Stomach (tissue), 9 donors: ENCODE data around the gene NEUROG1. TPM values are rescaled to one million over a fixed set of nuclear protein-coding genes. Genes with fewer than 3 reads are reported as not detected.

Experiments used
- DNase-seq, 2 donors: peaks; one replicate each; pipeline versions ENCODE4 v3.0.0 to v3.0.0-alpha.2; 2013 to 2019
- H3K27ac ChIP-seq, 5 donors: fragments of 200-600 bp in 4 of 5; sonication (generic) in 4 of 5; one replicate each; pipeline ENCODE4 v1.5.1; 2013 to 2019; ENCODE audit warnings: mild to moderate bottlenecking in 1 of 5, moderate library complexity in 1 of 5
- H3K27me3 ChIP-seq, 3 donors: fragments of 200-600 bp; sonication (generic); one replicate each; pipeline ENCODE4 v1.5.1; 2017 to 2019; ENCODE audit warnings: mixed run types in 1 of 3
- H3K36me3 ChIP-seq, 4 donors: fragments of 200-600 bp; sonication (generic); 1 replicate in 3 of 4; 2 replicates in 1 of 4; pipeline ENCODE4 v1.5.1; 2016 to 2019
- H3K4me1 ChIP-seq, 4 donors: fragments of 200-600 bp; sonication (generic); one replicate each; pipeline ENCODE4 v1.5.1; 2016 to 2019
- H3K4me3 ChIP-seq, 4 donors: fragments of 200-600 bp; sonication (generic) in 3 of 4; one replicate each; pipeline ENCODE4 v1.5.1; 2016 to 2019; ENCODE audit warnings: mild to moderate bottlenecking in 1 of 4
- H3K9me3 ChIP-seq, 4 donors: fragments of 200-600 bp; sonication (generic); one replicate each; pipeline ENCODE4 v1.5.1; 2016 to 2019
- CTCF ChIP-seq, 7 experiments: fragments of 450-650 bp in 4 of 7; fragments of 200-600 bp in 3 of 7; sonication (generic) in 3 of 7; IDR thresholded peaks; one replicate each; pipeline ENCODE4 v1.5.1; 2016 to 2019; ENCODE audit warnings: antibody characterized with exemption in 7 of 7, control low read depth in 2 of 7, mild to moderate bottlenecking in 1 of 7
- EP300 ChIP-seq: sonication (generic); formaldehyde crosslinking; IDR thresholded peaks from one replicate; pipeline ENCODE4 v1.6.1; 2017; ENCODE audit warnings: antibody characterized with exemption
- POLR2A ChIP-seq, 4 donors: fragments of 450-650 bp; IDR thresholded peaks; one replicate each; pipeline ENCODE4 v1.6.1; 2016; ENCODE audit warnings: antibody characterized with exemption in 4 of 4, control low read depth in 2 of 4, mild to moderate bottlenecking in 1 of 4, moderate library complexity in 1 of 4
- POLR2AphosphoS5 ChIP-seq, 3 donors: sonication (generic); formaldehyde crosslinking; IDR thresholded peaks; one replicate each; pipeline ENCODE4 v1.6.1; 2016; ENCODE audit warnings: antibody characterized with exemption in 3 of 3
- WGBS, 5 donors: extraction: QIAGEN DNeasy Blood & Tissue Kit in 3 of 5; methylation state at CpG; one replicate each; pipeline versions ENCODE4 v1.1.5 to v1.1.7; 2013 to 2018; 5-methylcytosine and 5-hydroxymethylcytosine counted together
- intact Hi-C: fragments of 100-400 bp; cut with DNase I; formaldehyde crosslinking; loops from one replicate; pipeline ENCODE4 v1.15.1; 2023; ENCODE audit warnings: low total_unique reads
- polyA plus RNA-seq, 3 donors: library from polyadenylated mRNA; stranded (reverse); fragments of 200-250 nt; gene quantifications; one replicate each; pipeline ENCODE4 v1.2.3, GENCODE V29; 2013
- total RNA-seq, 5 donors: library from RNA; depleted of rRNA; stranded (reverse); fragments of >200 nt; gene quantifications; one replicate each; pipeline versions ENCODE4 v1.1.0 to v1.2.3, GENCODE V29; 2014 to 2016
- donor health status: healthy with polysubstance abuse.
- donor health status: Bipolar disorder and iron deficiency.
- donor health status: healthy.

Gene NEUROG1
- total and polyA plus RNA-seq, 8 donors = not detected

GRCh38 chr5:135547590-135548254 lies 12.0 kb upstream of the NEUROG1 start:
- Histone ChIP-seq H3K36me3 (no peaks in the 10 kb centered on the region), H3K4me3 (no peak overlapping the region), H3K9me3 (no peaks in the 10 kb centered on the region), H3K27ac (no peak overlapping the region), H3K4me1 (peaks cover 16 to 21% (median 17%) of the 10 kb centered on the region in 4 donors), H3K27me3 (peaks cover 4 to 91% (median 44%) of the 10 kb centered on the region in 3 donors)
- DNase-seq = no peak
- TF ChIP-seq CTCF (IDR thresholded peaks at IDR 0.05) (no peak), EP300 (no peak), POLR2A (IDR thresholded peaks at IDR 0.05) (no peak), POLR2AphosphoS5 (IDR thresholded peaks at IDR 0.05) (no peak)
- WGBS, 5 donors = 47 to 56% (median 52%) methylated on average over 7 to 8 of the region's 8 CpGs
- intact Hi-C loops = no loop called here

- peaks cover 4 to 92% (median 50%) of the 10 kb centered on the region in 3 donors for H3K27me3 ChIP-seq
- H3K4me3 ChIP-seq = no peak overlapping the region
- H3K36me3 ChIP-seq = no peaks in the 10 kb centered on the region
- intact Hi-C loops = no loop called here
- no peak for DNase-seq
- peaks cover 16 to 21% (median 17%) of the 10 kb centered on the region in 4 donors for H3K4me1 ChIP-seq
- H3K9me3 ChIP-seq = no peaks in the 10 kb centered on the region
- WGBS, 5 donors = 38 to 59% (median 51%) methylated on average over 4 of the region's 4 CpGs
- TF ChIP-seq EP300 = no peak
- TF ChIP-seq POLR2AphosphoS5 (IDR thresholded peaks at IDR 0.05) = no peak
- TF ChIP-seq POLR2A (IDR thresholded peaks at IDR 0.05) = no peak
- TF ChIP-seq CTCF (IDR thresholded peaks at IDR 0.05) = no peak
- H3K27ac ChIP-seq = no peak overlapping the region
Measured at GRCh38 chr5:135546912-135547311, 11.1 kb upstream of the NEUROG1 start.

DNA sequence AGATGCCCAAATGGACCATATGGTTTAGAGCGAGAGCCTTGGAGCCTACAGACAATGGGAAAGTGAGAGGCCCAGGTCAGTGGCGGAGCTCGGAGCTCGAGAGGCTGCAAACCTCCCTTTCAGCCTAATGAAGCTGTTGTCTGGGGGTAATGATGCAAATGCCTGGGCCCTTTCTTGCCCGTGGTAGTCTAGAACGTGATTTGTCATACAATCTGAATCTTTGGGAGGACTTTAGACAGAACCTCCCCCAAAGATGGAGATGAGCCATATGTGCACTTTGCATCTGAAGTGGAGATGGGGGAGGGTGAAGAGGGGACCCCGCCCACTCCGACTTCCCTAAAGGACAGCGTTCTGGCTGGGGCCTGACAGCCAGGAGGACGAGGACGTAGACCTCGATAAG lies 10.3 kb upstream of the NEUROG1 start:
- TF ChIP-seq EP300 = no peak
- no peak for TF ChIP-seq POLR2AphosphoS5 (IDR thresholded peaks at IDR 0.05)
- no peak for TF ChIP-seq CTCF (IDR thresholded peaks at IDR 0.05)
- no peak for TF ChIP-seq POLR2A (IDR thresholded peaks at IDR 0.05)
- WGBS, 5 donors = 54 to 75% (median 66%) methylated on average over 12 of the region's 12 CpGs
- H3K9me3 ChIP-seq = no peaks in the 10 kb centered on the region
- H3K27ac ChIP-seq = no peak overlapping the region
- intact Hi-C loops = no loop called here
- no peaks in the 10 kb centered on the region for H3K36me3 ChIP-seq
- no peak for DNase-seq
- H3K27me3 ChIP-seq = peaks cover 4 to 99% (median 53%) of the 10 kb centered on the region in 3 donors
- no peak overlapping the region for H3K4me3 ChIP-seq
- H3K4me1 ChIP-seq = peaks cover 16 to 21% (median 17%) of the 10 kb centered on the region in 4 donors

DNA sequence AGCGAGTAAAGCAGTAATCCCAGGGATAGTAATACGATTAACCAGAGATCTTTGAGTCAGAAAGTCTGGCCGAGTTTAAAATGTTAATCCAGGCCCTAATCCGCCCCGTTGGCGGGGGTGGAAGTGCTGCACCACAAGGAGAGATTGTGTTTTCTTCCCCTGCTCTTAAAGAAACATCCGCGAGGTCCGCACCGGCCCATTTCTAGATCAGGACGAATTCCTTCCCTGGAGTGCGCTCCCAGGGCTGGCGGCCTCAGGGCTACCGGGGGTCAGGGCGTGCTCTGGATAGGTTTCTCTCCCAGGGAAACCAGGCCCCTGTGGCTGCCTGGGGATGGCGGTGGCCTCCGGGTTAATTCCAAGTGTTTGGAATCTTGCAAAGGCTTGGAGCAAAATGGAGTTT lies 9.3 kb upstream of the NEUROG1 start:
- peaks cover 16 to 21% (median 17%) of the 10 kb centered on the region in 4 donors for H3K4me1 ChIP-seq
- H3K27me3 ChIP-seq = peaks cover 4 to 99% (median 54%) of the 10 kb centered on the region in 3 donors
- H3K4me3 ChIP-seq = peak overlapping the region in 3 of 4 donors; percentile 46 to 55 (median 50)
- WGBS, 5 donors = 39 to 64% (median 49%) methylated on average over 17 of the region's 17 CpGs
- no peak for DNase-seq
- TF ChIP-seq CTCF (IDR thresholded peaks at IDR 0.05) (no peak), EP300 (no peak), POLR2A (IDR thresholded peaks at IDR 0.05) (no peak), POLR2AphosphoS5 (IDR thresholded peaks at IDR 0.05) (no peak)
- H3K27ac ChIP-seq = no peak overlapping the region
- intact Hi-C loops = no loop called here
- H3K9me3 ChIP-seq = no peaks in the 10 kb centered on the region
- H3K36me3 ChIP-seq = no peaks in the 10 kb centered on the region
